HG03064 (cell line): ENCODE results near the gene TBC1D10B.
"Not testable (repeated sequence)": the region's sequence is repeated elsewhere in the genome, so short reads cannot be mapped to it uniquely, and the experiment has no call there.

ENCODE experiments used
- ATAC-seq: cut with Tn5 transposase; IDR thresholded peaks from one replicate; pipeline ENCODE4 v1.9.1; 2021; ENCODE audit warnings: low read depth; ENCODE audit not compliant: unreplicated experiment

TBC1D10B gene

GRCh38 chr16:30398661-30399434 is 28.6 kb upstream of the TBC1D10B start:
- ATAC-seq, result no peak

GRCh38 chr16:30397776-30398660 is 27.7 kb upstream of the TBC1D10B start:
- ATAC-seq, result no peak

GRCh38 chr16:30397056-30397455 is 26.8 kb upstream of the TBC1D10B start:
- ATAC-seq, result no peak

DNA sequence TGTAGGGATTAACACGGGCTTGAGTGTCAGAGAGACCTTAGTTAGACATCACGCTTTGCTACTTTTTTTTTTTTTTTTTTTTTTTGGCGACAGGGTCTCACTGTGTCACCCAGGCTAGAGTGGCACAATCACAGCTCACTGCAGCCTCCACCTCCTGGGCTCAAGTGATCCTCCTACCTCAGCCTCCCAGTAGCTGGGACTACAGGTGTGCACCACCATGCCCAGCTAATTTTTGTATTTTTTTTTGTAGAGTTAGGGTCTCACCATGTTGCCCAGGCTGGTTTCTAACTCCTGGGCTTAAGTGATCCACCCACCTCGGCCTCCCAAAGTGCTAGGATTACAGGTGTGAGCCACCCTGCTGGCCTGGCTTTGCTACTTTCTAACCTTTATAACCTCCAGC is 26.3 kb upstream of the TBC1D10B start:
- not testable (repeated sequence) for ATAC-seq

DNA sequence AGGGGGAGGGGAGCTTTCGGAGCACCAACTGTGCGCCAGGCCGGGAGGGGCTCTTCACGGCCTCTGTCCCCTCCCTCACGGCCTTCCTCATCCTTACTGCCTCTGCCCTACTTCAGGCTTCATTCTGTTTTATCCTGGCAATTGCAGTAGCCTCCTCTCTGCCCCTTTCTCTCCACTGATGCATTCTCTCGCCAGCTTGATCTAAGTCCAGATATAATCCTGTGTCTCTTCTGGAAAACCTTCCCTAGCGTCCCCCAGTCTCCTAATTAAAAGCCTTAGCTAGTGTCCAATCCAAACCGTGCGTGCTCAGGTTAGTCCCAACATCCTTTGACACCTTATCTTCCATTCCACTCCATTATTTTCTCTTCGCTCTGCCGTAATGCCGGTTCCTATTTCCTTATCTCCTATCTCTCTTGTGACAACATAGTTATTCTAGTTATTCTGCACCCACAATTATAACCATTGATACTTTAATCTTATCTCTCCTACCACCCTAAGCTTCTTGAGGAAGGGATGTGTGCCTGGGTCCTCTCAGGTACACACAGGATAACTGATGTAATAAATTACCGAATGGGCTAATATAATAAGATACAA is 25.8 kb upstream of the TBC1D10B start:
- ATAC-seq, result no peak

DNA sequence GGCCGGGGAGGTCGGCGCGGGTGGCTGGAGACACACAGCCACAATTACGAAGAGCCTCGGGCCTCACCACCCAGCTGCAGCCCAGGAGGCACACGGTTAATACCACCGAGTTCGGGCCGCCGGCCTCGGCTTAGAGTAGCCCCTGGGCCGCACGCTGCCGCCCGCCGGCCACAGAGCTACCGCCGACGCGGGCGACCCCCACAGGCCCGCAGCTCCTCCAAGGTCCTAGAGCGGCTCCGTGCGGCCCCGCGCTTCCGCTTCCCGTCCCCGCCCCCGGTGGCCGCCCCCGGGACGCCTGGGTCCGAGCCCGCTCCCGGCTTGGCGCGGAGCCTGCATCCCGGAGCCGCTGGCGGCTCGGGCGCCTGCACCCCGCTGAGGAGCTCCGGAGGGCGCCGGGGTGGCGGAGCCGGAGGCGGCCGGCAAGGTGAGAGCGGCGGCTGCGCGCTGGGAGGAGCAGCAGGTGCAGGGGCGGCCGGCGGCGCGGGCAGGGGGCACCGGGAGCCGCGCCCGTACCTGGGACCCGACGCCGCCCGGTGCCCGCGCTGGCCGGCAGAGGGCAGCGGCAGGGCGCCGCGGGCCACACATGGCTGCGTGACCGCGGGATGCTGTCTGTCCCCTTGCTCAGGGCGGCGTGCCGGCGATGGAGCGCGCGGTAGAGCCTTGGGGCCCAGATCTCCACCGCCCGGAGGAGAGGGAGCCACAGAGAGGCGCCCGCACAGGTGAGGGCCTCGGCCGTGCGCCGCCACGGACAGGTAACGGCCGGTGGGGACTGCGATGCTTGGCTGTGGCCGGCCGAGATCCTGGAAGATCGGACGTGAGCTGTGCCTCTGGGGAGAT is 25.1 kb upstream of the TBC1D10B start, which contains the start of gene ZNF48:
Gene ZNF48, plus strand, starts transcription at position 266 of the 837 bp plus-strand sequence. Its CDS starts 375 bp downstream, at position 641.
- peak; percentile 49 for ATAC-seq

GRCh38 chr16:30394592-30395154 is 24.4 kb upstream of the TBC1D10B start:
- ATAC-seq, result no peak

DNA sequence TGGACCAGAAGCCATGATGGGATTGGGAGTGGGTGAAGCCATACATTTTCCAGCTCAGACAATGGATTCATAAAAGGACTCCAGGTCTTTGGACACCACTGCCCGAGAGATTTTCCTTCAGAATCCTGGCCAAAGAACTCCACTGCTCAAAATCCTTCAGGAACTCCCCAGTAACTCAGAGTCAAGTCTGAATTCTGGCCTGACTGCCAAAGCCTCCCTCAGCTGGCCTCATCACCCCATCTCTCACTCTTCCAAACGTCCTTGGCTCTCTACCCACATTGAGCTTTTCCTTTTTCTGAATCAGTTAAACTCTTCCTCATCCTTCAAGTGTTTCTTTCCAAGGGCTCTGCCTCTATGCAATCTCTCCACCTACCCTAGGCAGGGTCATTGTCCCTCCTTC is 13.2 kb upstream of the TBC1D10B start:
- no peak for ATAC-seq

GRCh38 chr16:30382111-30382881 is 12.0 kb upstream of the TBC1D10B start, which contains the start of gene SEPTIN1:
Gene SEPTIN1 (minus strand): TSS chr16:30382561. CDS start chr16:30382542, 19 bp downstream.
- no peak for ATAC-seq

DNA sequence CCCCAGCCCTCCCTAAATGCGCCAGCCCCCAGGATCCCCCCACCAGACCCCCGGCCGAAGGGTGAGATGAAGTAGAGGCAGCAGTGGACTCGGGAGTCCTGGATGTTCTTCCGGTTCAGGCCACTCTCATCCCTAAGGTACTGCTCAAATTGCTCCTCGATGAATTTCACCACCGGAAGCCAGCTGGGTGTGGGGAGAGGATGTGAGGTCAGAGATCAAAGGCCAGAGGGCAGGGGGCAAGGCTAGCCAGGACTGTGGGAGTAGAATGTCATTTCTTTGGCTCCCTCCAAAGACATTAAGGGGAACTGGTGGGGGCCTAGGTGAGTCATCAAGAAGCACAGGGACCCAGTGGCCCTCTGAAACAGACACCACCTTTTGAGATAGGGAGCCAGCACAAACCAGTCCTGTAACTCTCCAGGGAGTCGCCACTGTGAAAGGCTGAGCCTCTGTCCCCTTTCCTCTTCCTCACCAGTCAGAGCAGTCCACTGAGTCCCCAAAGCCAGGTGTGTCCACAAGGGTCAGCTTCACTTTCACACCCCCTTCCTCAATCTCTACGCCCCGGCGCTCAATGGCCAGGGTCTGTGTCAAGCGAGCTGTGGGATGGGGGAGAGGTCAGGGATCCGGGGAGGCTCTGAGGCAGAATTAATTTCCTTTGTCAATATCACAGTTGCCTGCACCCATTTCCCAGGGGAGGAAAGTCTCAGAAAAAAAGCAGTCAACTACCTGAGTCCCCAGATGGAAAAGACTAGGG is 11.2 kb upstream of the TBC1D10B start:
- ATAC-seq, result no peak

DNA sequence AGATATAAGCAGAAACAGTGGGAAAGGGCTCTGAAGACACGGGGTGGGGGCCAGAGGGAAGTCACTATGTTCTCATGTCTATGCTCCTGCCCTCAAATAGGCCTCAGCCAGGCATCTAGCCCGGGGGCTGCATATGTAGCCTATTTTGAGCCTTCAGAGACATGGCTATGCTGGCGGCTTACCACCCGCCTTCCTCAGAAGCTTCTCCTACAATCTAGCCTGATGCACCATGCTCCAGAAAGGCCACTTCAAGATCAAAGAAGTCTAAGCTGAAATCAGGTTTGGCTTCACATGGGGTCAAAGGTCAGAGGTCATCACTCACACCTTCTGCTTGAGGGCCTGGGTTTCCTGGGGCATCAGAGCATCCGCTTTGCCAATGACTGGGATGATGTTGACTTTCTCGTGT is 10.5 kb upstream of the TBC1D10B start:
- ATAC-seq, result no peak

DNA sequence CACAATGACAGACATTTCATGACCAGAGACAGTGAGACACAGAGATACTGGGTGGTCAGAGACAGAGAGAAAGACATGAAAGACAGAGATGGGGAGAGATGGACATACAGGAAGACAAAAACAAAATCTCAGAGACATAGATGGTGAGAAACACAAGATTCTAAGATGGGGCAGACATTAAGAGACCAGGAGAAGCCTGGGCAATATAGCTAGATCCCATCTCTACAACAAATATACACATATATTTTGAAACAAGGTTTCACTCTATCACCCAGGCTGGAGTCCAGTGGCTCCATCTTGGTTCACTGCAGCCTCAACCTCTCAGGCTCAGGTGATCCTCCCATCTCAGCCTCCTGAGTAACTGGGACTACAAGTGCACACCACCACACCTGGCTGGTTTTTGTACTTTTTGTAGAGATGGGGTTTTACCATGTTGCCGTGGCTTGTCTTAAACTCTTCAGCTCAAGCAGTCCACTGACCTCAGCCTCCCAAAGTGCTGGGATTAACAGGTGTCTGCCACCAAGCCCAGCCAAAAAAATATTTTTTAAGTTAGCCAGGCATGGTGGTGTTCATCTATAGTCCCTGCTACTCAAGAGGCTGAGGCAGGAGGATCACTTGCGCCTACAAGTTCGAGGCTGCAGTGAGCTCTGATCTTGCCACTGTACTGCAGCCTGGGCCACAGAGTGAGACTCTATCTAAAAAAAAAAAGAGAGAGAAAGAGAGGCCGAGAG is 9.9 kb upstream of the TBC1D10B start:
- no peak for ATAC-seq

GRCh38 chr16:30379158-30379783 is 9.0 kb upstream of the TBC1D10B start:
- ATAC-seq, result no peak

DNA sequence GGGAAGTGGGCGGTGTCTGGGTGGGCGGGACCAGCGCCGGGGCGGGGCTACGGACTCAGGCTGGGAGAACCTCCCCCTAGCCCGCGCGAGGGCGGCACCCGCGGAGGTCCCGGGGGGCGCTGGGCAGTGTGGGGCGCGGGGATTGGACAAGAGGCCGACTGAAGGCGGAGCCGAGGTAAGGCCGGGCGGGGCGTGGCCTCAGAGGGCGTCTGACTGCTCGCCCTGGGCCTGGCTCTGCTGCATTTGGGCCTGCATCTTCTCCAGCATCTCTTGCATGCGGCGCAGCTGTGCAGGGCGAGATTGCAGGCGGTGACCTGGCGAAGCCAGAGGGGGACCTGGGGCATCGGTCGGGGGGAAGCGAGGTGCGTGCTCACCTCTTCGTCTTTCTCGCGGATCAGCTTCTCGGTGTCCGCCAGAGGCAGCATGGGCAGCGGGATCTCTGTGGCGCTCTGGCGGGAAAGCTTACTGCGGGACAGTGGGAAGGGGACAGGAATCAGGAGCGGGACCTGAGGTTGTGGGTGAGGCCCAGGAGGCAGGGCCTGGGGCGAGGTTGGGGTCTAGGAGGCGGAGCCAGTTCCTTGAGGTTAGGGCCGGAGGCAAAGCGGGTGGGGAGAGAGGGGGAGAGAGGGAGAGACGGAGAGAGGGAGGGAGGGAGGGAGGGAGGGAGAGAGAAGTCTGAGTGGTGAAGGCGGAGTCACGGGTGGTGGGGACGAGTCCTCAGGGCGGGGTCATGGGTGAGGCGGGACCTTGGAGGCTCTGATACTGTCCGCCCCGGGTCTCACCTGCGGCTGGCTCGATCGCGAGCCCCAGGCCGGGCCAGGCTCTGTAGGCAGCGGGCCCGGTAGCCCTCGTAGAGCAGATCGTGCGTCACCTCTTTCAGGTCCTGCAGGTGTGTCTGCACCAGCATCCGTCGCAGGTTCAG is 8.2 kb upstream of the TBC1D10B start:
- peak; percentile 80 for ATAC-seq

GRCh38 chr16:30377812-30378235 is 7.5 kb upstream of the TBC1D10B start:
- ATAC-seq, result no peak
